Activated gamma-delta T cell (primary cell): ENCODE measurements around the gene FGF19.

ENCODE experiments used
- DNase-seq: peaks from one replicate; lab custom pipeline; 2025; lab: John Stamatoyannopoulos, UW
- total RNA-seq, 2 donors: gene quantifications; one replicate each; lab custom pipeline; 2026; lab: John Stamatoyannopoulos, UW

FGF19 gene, protein sequence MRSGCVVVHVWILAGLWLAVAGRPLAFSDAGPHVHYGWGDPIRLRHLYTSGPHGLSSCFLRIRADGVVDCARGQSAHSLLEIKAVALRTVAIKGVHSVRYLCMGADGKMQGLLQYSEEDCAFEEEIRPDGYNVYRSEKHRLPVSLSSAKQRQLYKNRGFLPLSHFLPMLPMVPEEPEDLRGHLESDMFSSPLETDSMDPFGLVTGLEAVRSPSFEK
- total RNA-seq = 0 reads per million in 2 donors

DNA sequence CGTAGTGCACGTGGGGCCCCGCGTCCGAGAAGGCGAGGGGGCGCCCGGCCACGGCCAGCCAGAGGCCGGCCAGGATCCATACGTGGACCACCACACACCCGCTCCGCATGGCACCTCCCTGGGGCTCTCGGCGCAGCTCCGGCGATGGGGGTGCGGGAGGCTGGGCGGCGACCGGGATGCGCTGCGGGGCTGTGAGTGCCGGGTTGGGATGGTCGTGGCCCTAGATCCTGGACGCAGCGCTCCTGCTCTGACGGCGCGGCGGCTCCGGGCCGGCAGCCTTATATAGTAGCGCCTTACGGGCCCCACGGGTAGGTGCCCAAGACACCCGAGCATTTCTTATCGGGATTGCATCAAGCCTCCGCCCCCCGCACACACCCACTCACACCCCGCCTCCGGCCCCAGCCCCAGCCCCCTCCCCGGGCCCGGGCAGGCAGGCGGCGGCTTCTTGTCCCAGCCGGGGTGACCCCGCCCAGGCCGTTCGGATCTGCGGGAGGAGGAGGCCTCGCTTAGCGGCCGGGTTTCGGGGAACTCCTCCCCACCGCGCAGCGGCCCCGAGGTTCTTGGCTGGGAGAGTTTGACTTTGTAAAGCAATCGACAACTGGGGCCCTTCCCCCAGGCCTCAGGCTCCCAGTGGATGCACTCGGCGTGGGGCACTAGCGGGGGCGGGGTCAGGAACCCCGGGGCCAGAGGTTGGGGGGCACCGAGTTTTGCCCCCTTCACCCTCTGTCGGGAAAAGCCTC is at the start of gene FGF19:
FGF19 (minus strand) TSS at position 255 of the 740 bp plus-strand sequence; CDS start at position 109, 146 bp downstream.
- no peak for DNase-seq

DNA sequence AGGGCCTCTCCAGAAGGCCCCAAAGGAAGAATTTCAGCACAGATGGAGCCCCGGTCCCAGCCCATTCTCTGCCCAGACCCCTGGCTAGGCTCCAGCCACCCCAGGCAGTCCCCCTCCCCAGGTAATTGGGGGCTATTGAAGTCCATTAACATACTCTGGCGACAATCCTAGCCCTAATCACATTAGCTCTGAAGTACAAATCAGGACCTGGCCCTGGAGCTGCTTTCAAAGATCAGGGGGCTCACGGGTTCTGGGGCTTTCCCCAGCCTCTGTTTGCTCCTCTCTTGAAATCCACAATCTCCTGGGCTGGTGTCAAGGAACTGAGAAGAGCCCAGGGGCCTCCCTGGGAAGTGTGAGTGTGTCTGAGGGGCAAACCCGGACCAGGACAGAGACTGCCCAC is 49.1 kb upstream of the FGF19 start:
- DNase-seq = no peak

DNA sequence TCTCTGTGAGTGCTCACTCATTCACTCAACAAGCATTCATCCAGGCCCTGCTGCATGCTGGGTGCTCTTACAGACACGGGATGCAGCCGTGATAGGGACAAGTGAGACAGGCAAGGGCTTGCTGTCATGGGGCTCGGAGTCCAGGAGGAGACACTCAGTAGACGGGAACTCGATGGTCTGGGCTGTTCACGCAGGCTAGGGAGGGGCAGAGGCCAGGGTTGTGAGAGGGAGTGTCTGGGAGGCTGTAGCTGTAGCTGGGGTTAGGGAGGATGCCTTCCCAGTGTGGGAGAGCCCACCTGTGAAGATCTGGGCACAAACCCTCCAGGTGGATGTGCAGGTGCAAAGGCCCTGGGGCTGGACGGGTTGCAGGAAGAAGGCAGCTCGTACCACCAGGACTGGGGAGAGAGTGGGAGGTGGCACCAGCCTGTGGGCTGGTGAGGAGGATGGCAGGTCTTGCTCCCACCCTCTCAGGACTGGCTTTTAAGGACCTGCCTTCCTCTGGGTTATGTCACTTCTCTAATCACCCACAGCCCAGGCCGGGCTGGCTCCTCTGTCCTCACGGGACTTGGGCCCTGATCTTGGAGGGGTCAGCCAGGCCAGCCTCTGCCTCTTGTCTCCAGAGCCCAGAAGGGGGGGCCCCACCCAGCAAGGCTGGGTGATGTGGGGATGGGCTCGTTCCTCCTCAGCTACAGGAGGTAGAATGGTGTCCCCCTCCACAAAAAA is 47.2 kb upstream of the FGF19 start:
- no peak for DNase-seq

DNA sequence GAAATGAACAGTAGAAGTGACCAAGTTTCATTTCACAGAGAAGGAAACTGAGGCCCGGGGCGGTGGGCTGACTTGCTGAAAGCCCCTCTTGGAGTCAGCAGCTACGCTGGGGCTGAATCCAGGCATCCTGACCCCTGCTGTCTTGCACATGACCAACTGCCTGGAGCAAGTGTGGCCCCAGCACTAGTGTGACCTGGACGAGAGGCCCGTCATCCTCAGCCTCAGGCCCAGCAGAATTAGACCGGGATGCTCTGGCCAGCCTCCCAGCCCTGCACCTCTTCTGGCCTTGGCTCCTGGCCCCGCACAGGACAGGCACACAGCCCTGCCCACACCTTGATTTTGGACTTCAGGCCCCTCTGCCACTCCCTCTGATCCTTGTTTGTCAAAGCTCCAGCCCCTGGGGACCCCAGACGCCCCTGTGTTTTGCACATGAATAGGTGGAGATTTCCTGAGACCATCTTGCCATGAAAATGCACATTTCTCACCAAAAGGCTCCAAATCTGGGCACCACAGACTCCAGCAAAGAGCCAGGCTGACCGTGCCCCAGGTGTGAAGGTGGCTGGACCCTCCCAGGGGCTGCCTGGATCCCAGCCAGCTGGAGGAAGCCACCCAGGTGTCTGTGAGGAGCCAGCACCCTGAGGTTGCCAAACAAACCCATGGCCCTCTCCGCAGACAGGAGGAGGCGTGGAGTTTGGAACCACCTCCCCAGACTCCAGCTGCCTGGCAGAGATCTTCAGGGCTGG is 46.5 kb upstream of the FGF19 start:
- no peak for DNase-seq

DNA sequence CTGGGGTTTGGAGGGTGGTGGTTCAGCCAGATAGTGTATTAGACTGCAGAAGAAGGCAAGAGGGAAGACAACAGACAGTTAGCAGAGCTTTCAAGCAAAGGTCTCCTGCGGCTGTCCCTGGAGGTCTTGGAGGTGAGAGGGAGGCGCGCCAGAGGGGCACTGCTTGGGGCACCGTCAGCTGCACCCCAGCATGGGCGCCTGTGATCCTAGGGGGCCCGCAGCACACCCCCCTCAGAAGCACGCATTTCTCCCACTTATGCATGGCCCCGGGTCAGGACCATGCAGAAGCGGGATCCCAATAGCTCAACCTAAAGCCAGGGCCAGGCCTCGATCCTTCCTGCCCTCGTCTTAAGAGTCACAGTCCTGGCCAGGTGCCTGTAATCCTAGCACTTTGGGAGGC is 44.8 kb upstream of the FGF19 start:
- no peak for DNase-seq

DNA sequence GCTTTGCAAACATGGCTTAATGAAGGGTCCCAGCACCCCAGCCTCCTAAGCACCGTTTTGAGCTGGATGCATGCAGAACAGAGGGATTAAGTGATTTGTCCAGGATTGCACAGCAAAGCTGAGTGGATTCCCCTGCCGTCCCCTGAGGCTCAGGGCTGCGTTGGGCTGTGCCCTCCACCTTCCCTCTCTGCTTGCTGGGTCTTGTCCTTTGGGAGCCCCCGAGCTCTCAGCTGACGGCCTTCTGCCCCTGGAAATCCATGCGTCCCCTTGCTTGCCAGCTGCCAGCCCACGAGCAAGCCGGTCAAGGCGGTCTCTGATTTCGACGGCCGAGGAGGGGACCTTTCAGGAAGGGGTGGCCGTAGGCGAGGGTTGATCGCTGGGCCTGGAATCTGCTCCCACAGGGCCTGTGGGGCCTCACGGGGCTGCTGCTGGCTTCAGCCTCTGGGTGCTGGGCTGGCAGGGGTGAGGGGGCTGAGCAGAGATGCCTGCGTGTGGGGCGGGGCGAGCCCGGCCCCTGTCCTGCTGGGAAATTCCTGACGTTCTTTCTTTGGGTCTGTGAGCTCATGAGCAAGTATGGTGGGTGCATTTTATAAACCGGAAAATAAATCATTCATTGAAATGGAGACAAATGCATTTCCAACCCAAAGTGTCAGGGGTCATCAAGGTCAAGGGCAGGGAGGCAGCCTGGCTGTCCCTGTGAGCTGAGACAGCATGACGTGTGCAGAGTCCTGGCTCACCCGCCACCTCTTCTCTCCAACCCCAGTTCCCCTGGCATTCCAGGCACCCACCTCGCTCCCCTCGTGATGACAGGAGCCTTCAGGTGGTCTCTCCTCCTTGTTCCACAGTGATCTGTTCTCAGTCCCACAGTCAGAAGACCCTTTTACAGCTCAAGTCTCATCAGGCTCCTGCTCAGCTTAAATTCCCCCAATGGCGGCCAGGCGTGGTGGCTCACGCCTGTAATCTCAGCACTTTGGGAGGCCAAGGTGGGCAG is 43.2 kb upstream of the FGF19 start:
- no peak for DNase-seq

DNA sequence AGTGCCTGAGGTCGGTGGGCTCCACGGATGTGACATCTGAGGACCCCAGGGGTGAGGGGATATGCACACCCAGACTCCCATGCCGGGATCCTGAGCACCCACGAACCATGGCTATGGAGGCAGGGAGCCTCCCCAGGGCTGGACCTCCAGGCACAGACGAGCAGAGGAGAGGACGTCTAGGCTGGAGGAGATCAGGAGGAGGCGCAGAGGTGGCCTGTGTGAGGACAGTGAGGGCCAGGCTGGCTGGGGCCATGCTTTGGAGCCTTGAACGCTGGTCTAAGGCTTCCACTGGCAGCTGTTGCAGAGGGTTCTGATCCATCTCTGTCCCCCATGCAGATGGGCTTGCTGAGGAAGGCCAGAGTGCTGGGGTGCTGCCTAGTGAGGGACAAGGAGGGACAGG is 42.3 kb upstream of the FGF19 start:
- DNase-seq = no peak

DNA sequence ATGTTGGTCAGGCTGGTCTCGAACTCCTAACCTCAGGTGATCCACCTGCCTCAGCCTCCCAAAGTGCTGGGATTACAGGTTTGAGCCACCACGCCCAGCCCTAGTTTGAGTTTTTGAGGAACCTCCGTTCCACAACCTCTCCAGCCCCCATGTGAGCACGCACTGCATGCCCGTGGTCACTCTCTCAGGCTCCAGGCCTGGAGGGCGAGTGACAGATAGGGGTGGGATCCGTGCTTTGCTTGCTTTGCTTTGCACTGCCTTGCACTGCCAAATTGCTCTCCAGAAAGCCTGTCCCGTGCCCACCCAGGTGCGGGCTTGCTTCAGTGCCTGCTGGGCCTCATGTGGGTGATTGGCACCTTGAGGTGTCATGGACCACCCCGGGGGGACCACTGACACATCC is 41.4 kb upstream of the FGF19 start:
- no peak for DNase-seq

DNA sequence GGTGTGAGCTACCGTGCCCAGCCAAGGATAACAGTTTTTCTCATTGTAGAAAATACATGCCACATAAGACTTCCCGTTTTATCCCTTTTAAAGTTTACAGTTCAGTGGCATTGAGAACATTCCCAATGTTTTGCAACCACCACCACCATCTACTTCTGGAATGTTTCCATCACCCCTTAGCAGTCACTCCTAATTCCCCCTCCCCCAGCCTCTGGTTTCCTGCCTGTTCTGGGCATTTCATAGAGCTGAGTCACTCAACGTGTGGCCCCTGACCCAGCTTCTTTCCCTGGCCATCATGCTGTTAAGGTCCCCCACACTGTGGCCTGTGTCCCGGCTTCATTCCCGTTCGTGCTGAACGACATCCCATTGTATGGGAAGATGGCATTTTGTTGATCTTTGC is 40.6 kb upstream of the FGF19 start:
- no peak for DNase-seq

DNA sequence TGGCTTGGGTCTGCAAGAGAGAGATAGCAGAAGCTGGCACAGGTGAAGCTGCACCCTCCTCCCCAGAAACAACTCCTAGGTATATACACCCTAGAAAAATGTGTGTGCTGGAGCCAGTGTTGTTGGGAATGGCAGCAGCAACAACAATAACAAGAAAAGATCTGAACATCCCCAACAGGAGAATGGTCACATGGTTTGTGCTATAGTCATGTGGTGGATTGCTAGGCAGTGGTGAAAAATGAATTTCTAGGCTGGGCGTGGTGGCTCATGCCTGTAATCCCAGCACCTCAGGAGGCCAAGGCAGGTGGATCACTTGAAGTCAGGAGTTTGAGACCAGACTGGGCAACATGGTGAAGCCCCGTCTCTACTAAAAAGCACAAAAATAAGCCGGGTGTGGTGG is 31.0 kb upstream of the FGF19 start:
- DNase-seq = no peak

DNA sequence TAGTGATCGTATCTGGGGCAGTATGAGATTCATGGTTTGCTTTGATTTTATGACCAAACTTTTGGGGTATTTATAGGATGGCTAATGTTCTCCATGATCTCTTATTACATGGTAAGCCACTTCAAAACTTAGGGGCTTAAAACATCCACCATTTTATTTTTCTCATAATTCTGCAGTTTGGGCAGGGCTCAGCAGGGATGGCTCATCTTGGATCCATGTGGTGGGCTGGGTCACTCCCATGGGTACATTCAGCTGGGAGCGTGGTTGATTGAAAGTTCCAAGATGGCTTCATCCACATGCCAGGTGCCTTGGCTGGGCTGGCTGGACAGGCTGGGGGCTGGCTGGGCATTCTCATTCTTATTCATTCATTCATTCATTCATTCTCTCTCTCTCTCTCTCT is 30.5 kb upstream of the FGF19 start:
- DNase-seq = no peak

DNA sequence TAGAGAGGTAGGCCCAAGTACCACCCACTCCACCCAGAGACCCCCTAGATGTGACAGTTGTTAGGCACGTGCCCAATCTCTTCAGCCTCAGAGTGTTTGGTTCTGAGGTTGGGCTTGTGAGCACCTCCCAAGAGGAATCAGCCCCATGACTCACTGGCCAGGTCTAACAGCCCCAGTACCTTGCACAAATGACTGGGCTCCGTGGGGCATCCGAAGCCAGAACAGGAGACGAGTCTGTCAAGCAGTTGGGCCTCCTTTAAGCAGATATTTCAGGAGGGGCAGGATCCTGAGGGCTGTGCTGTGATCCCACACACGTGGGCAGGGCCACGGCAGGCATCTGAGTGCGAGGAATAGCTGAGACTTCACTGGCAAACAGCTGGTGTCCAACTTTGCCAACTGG is 29.1 kb upstream of the FGF19 start:
- DNase-seq = no peak

DNA sequence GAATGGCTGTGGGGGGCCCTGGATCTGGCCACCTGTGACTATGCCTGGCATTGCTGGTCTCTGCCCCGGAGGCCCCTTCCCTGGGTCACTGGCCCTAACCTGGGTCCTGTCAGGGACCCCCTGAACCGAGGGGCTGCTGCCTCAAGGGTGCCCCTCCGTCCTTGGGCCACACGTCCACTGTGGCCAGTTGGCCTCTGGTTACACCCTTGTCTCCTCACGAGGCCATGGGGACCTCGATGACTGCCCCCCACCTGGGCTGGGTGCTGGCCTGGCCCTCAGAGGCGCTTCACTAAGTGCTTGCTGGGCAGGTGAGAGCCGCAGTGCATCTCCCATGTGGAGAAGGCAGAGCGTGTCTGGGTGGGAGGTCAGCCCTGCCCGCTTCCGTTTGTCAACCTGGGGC is 27.3 kb upstream of the FGF19 start:
- DNase-seq = no peak

DNA sequence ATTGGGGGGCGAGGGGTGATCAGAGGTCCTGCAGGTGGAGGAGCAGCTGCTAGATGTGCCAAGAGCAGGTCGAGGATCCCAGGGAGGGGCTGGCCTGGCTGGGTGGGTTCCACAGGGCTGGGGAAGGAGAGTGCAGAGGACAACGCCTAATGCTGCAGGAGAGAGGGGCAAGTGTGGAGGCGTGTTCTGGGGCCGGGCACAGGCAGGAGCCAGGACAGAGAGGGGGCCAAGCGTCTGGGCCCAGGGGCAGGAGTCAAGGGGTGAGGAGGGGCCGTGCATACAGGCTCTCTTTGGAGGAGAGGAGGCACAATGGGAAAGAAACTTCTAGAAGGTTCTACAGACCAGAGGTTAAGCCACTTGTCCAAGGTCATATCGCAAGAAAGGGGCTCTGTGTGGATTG is 26.7 kb upstream of the FGF19 start:
- no peak for DNase-seq

DNA sequence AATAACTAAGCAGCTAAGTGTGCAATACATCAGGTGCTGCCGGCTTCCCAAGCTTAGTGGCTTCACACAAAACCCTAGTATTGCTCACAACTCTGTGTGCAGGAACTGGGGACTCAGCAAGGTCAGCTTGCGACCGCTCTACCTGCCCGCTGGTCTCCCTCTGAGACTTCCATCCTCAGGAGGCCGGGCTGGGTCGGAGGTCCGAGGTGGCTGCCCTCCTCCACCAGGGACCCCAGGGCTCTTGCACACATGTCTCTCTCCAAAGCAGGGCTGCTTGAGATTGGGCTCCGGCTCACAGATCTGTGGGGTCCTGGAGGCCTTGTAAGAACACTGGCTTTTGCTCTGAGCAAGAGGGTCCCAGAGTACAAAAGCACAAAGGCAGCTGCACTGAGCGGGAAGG is 25.4 kb upstream of the FGF19 start:
- no peak for DNase-seq

DNA sequence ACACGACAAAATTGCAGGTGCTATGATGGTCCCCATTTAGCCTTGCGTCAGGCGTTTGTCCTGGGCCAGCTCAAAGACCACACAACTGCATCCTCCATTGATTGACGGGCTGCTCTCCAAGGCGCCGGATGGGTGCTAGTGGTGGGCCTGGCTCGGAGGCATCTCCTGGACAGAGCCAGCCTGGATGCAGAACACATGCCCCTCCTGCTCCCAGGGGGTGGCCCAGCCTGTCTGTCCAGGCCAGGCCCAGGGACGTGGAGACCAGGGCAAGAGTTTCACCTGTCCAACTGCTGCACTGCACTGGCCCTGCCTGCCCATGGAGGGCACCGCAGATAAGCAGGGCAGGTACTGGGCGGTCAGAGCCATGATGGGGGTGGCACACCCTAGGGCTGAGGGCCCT is 23.4 kb upstream of the FGF19 start:
- no peak for DNase-seq

DNA sequence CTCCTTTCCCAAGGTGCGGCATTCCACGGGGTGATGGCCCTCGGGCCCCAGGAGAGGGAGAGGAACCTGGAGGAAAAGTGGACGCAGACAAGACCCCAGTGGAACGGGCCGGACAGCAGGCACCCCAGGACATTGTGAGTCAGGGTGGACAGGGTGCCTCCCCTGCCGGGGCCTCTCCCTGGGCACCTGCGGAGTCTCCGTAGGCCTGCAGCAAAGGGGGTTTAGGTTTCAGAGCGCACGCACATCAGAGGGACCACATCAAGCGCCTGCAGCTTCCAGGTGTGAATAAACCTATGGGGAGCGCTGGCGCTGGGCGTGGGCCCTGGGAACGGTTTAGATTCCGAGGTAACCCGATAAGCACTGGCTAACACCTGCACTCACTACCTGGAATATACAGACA is 22.7 kb upstream of the FGF19 start:
- DNase-seq = no peak

DNA sequence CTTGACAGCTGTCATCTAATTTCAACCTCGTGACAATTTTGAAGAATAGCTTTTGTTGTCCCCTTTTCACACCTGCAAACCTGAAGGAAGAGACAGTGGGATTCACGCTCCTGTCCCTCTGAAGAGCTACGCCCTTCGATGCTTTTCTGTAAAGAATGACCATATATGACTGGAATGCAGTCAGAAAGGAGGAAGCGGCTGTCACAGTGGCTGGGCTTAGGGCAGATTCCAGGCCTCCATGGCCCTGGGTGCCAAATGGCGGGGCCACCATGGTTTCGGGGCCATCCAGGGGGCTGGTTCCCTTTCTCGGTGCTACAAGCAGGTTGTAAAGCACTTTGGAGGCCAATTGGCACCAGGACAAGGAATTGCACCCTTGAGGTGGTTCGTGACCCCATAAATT is 22.2 kb upstream of the FGF19 start:
- DNase-seq = no peak

DNA sequence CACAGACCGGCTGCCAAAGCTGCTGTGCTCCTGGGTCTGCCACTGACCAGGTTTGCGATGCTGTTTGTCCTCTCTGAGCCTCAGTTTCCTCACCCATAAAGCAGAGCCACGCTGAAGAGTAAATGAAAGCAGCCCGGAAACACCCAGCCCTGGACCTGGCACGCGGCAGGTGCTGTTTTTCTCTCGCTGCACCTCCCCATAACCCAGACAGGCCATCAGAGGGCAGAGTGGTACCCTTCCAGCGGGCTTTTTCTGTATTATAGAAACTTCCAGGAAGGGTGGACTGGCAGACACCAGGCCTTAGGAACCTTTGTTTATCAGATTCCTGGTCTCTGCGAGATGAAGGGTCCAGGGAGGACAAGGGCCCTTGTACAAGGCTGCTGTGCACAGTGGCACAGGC is 17.9 kb upstream of the FGF19 start:
- DNase-seq = no peak

DNA sequence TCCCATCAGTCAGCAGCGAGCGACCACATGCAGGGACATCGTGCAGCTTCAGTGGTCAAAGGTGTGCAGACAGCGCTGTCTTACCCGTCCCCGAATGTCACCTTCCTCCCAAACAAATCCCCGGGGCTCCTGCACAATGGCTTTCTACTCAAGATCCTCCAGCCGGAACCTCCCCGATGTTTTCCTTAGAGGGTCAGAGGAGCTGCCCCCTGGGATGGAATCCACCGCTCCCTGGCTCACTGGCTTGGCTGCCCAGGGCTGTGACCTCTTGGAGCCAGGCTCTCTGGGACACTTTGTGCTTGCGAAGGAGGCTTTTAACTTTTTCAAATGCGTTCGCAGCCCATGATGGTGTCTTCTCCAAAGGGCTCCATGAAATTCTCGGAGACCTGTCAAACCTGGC is 17.3 kb upstream of the FGF19 start:
- DNase-seq = no peak

DNA sequence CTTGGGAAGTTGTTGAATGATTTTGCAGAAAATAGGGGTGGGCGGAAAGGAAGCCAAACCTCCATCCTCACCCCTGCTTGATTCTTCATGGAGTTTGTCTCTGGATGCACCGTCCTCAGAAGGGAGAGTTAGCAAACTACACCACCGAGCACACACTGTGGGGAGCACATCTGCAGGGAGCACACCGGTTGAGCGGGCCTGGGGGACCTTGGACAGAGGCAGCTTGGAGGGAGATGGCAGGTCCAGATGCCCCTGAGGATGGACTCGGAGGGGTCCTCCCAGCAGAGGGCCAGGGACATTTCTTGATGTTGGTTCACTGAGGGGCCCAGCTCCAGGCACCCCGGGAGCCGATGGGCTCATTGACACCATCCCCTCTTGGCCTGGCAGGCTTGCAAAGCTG is 15.1 kb upstream of the FGF19 start:
- no peak for DNase-seq
